GDM1 (cell line): Measurements from ENCODE around the gene KIF16B.
"Not testable (repeated sequence)": the region's sequence is repeated elsewhere in the genome, so short reads cannot be mapped to it uniquely, and the experiment has no call there.

Experiments
- DNase-seq: peaks from one replicate; lab custom pipeline; 2025; lab: John Stamatoyannopoulos, UW

The KIF16B gene

GRCh38 chr20:16257813-16258430 lies 315.3 kb downstream of the KIF16B start:
- DNase-seq = no peak

- DNase-seq = no peak
Observed at GRCh38 chr20:16257021-16257420, 316.2 kb downstream of the KIF16B start.

- DNase-seq = no peak
Observed at GRCh38 chr20:16246870-16247269, 326.4 kb downstream of the KIF16B start.

GRCh38 chr20:16246291-16246690 lies 327.0 kb downstream of the KIF16B start:
- DNase-seq = no peak

GRCh38 chr20:16245879-16246278 lies 327.4 kb downstream of the KIF16B start:
- no peak for DNase-seq

GRCh38 chr20:16244892-16245291 lies 328.4 kb downstream of the KIF16B start:
- DNase-seq = no peak

- no peak for DNase-seq
Observed at GRCh38 chr20:16243470-16243869, 329.8 kb downstream of the KIF16B start.

- DNase-seq = no peak
Observed at GRCh38 chr20:16241911-16242310, 331.3 kb downstream of the KIF16B start.

GRCh38 chr20:16240355-16240754 lies 332.9 kb downstream of the KIF16B start:
- DNase-seq = no peak

- DNase-seq = no peak
Observed at GRCh38 chr20:16236589-16237241, 336.5 kb downstream of the KIF16B start.

- DNase-seq = no peak
Observed at GRCh38 chr20:16230402-16230801, 342.8 kb downstream of the KIF16B start.

GRCh38 chr20:16229813-16230212 lies 343.4 kb downstream of the KIF16B start:
- DNase-seq = no peak

GRCh38 chr20:16228722-16229121 lies 344.5 kb downstream of the KIF16B start:
- no peak for DNase-seq

- DNase-seq = not testable (repeated sequence)
Observed at GRCh38 chr20:16226961-16227360, 346.3 kb downstream of the KIF16B start.

GRCh38 chr20:16224836-16225235 lies 348.4 kb downstream of the KIF16B start:
- DNase-seq = no peak

GRCh38 chr20:16222859-16223411 lies 350.3 kb downstream of the KIF16B start:
- DNase-seq = no peak
